Stimulated activated naive B cell treated with anti-CD40 and anti-IgM and Interleukin-4, amounts not matched to agents 10 μg/mL and 1 μg/mL and 100 μg/mL, for 72 hours (primary cell): Measurements from ENCODE around the gene ENTREP1.

Experiments
- ATAC-seq, 2 donors: fragments of 150-1000 bp; cut with Tn5 transposase; replicated peaks; 2 replicates each; pipeline ENCODE4 v1.10.0; 2021; ENCODE audit warnings: moderate library complexity in 1 of 2
- DNase-seq: peaks from one replicate; pipeline ENCODE4 v3.0.0; 2021
- H3K27ac Mint-ChIP-seq: one replicate; pipeline ENCODE4 v1.8.0; 2022; ENCODE audit warnings: mild to moderate bottlenecking, mixed read lengths
- H3K27me3 Mint-ChIP-seq, 2 donors: one replicate each; pipeline ENCODE4 v1.8.0; 2022; ENCODE audit warnings: mixed read lengths in 2 of 2
- H3K36me3 Mint-ChIP-seq, 2 donors: one replicate each; pipeline ENCODE4 v1.8.0; 2022; ENCODE audit warnings: mixed read lengths in 2 of 2, mild to moderate bottlenecking in 1 of 2
- H3K4me1 Mint-ChIP-seq, 2 donors: one replicate each; pipeline ENCODE4 v1.8.0; 2022; ENCODE audit warnings: mixed read lengths in 2 of 2, mild to moderate bottlenecking in 1 of 2
- H3K4me3 Mint-ChIP-seq, 2 donors: one replicate each; pipeline ENCODE4 v1.8.0; 2022; ENCODE audit warnings: mild to moderate bottlenecking in 2 of 2, mixed read lengths in 2 of 2, moderate library complexity in 1 of 2
- H3K9me3 Mint-ChIP-seq, 2 donors: one replicate each; pipeline ENCODE4 v1.8.0; 2022; ENCODE audit warnings: mixed read lengths in 2 of 2, mild to moderate bottlenecking in 1 of 2

Gene ENTREP1

DNA sequence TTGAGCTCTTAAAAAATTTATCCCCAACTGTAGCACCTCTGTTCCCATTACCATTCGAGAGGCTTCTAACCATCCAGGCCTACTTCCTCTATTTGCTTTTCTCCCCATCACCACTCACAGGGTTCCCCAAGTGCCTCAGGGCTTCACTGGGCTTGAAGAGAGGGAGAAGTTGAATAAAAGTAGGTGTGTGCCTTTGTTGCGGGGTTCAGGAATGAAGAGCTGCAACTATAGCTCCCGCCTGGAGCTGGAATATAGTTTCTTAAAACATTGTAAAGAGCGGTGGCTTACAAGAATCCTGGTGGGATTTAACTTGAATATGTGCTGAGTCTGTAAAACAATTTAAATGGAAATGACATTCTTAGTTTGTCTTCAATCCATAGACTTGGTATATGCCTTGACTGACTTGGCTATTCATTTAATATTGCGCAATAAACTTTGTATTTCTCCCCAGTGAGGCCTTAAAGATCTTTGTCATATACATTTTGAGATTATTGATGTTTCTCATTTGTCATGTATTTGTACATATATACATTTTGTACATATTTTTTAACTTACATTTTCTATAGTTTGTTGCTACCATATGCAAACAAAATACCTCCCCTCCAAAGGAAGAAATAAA, 7.2 kb downstream of the ENTREP1 start:
- peaks cover 12 to 17% of the 10 kb centered on the region in 2 donors for H3K27me3 Mint-ChIP-seq
- H3K27ac Mint-ChIP-seq, result no peak overlapping the region
- H3K4me3 Mint-ChIP-seq, result no peak overlapping the region
- H3K4me1 Mint-ChIP-seq, result no peaks in the 10 kb centered on the region
- no peaks in the 10 kb centered on the region for H3K9me3 Mint-ChIP-seq
- no peaks in the 10 kb centered on the region for H3K36me3 Mint-ChIP-seq
- no peak for ATAC-seq
- DNase-seq, result no peak

DNA sequence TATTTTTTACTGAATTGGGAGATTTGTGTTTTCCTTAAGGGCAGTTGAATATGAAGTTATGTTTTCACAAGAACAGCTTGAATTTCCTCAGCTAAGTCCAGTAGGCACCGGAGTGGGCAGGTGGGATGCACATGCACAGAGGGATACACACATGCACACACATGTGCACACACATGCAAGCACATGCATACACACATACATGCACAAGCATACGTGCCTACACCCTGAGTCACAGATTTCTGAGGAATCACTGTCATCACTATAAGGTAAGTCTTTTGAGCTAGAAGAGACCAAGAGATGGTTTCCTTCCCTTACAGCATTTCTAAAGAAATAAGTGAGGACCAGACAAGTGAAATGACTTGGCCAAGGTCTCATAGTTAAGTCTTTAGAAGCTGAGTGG, 8.7 kb downstream of the ENTREP1 start:
- Mint-ChIP-seq H3K36me3 (no peaks in the 10 kb centered on the region), H3K27ac (no peak overlapping the region), H3K27me3 (peaks cover 11% of the 10 kb centered on the region in 2 donors), H3K9me3 (no peaks in the 10 kb centered on the region), H3K4me3 (no peak overlapping the region), H3K4me1 (no peaks in the 10 kb centered on the region)
- ATAC-seq, result no peak
- DNase-seq, result no peak

DNA sequence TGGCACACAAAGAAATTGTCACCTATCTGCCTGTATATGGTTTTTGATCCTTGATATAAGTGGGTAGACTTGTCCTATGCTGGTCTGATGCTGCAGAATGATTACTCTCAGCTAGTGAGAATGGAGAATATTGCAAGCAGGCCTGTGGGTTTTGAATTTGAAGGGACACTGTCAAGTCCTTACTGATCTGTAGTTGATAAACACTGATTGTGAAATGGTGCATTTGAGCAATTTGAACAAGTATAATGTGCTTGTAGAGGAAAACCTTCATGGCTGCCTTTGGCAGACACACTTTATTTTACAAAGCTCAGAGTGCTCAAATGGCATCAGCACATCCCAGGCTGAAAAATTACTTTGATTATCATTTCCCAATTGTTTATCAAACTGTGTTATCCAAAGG, 9.3 kb downstream of the ENTREP1 start:
- H3K36me3 Mint-ChIP-seq, result no peaks in the 10 kb centered on the region
- no peak for DNase-seq
- H3K27ac Mint-ChIP-seq, result no peak overlapping the region
- H3K9me3 Mint-ChIP-seq, result no peaks in the 10 kb centered on the region
- H3K4me3 Mint-ChIP-seq, result no peak overlapping the region
- no peak for ATAC-seq
- peaks cover 11 to 14% of the 10 kb centered on the region in 2 donors for H3K27me3 Mint-ChIP-seq
- no peaks in the 10 kb centered on the region for H3K4me1 Mint-ChIP-seq

DNA sequence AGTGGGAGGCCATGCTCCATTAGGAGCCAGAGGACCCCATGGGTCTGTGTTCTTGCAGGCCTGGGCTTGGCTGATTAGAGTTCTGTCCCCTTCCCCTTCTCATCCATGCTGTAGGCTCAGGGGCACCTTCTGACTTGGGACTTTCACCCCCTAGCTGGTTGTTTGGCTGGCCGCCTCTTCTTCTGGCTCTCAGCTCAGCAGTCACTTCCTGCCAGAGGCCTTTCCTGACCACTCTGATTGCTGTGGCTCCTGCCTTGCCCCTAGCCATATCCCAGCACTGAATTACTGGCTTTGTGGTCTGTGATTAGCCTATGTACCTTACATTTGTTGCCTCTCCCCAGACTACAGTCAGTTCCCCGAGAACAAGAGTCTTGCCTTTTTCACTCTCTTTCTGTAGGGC, 14.6 kb downstream of the ENTREP1 start:
- no peak for DNase-seq
- no peak for ATAC-seq
- H3K27ac Mint-ChIP-seq, result peak overlapping the region; percentile 37
- H3K4me3 Mint-ChIP-seq, result no peak overlapping the region
- H3K4me1 Mint-ChIP-seq, result peaks cover 0 to 5% of the 10 kb centered on the region in 2 donors
- no peaks in the 10 kb centered on the region for H3K9me3 Mint-ChIP-seq
- H3K36me3 Mint-ChIP-seq, result no peaks in the 10 kb centered on the region
- H3K27me3 Mint-ChIP-seq, result peaks cover 20 to 27% of the 10 kb centered on the region in 2 donors

DNA sequence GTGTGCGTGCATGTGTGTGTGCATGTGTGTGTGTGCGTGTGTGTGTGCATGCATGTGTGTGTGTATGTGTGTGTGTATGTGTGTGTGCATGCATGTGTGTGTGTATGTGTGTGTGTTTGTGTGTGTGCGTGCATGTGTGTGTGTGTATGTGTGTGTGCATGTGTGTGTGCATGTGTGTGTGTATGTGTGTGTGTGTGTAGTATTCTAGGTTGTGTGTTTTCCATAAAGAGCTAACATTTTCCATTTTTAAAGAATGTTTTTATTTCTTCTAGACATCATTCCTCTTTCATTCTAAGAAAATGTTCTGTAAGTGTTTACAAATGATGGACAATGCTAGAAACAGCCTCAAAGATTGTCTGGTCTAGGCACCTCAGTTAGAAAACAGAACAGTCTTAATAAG, 15.6 kb downstream of the ENTREP1 start:
- H3K27ac Mint-ChIP-seq, result no peak overlapping the region
- no peak for DNase-seq
- H3K4me1 Mint-ChIP-seq, result peaks cover 0 to 5% of the 10 kb centered on the region in 2 donors
- H3K36me3 Mint-ChIP-seq, result no peaks in the 10 kb centered on the region
- no peaks in the 10 kb centered on the region for H3K9me3 Mint-ChIP-seq
- peaks cover 15 to 26% of the 10 kb centered on the region in 2 donors for H3K27me3 Mint-ChIP-seq
- H3K4me3 Mint-ChIP-seq, result no peak overlapping the region
- ATAC-seq, result no peak

DNA sequence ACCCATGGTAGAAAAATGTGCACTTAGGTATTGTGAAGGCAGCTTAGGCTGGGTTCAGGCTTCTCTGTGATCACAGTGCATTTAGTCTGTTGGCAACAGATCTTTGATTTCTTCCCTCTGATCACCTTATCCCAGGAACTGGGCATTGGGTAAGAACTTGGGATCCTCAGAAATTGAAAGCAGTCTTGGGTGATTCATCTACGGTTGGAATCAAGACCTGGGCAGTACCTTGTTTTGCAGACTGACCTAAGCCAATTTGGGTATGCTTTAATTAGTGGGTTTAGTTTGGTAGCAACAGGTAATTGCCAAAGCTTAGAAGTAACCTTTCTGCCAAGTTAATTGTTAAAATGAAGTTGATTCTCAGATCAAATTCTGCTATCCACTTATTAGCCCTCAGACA, 17.8 kb downstream of the ENTREP1 start:
- Mint-ChIP-seq H3K27me3 (peaks cover 15 to 25% of the 10 kb centered on the region in 2 donors), H3K9me3 (no peaks in the 10 kb centered on the region), H3K4me1 (peaks cover 0 to 5% of the 10 kb centered on the region in 2 donors), H3K36me3 (no peaks in the 10 kb centered on the region), H3K4me3 (no peak overlapping the region), H3K27ac (no peak overlapping the region)
- ATAC-seq (no peak), DNase-seq (no peak)

DNA sequence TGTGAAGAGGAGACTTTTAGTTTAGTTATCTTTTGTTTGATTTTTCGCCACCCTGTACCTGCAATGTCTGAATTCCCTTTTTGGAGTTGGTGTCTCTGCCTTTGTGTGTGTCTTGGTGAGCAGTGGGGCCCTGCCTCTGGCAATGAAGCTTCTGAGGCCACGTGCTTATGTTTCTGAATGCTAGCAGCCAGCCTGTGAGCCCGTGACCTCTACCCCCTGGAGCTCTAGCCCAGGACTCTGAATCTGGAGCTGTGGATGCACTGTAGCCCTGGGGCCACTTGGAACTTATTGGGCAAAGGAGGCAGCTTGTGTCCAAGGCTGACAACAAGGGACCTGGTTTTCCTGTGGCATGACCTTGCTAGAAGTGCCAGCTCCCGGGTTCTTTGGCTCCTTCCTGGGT, 19.4 kb downstream of the ENTREP1 start:
- DNase-seq (no peak), ATAC-seq (no peak)
- H3K9me3 Mint-ChIP-seq, result no peaks in the 10 kb centered on the region
- peaks cover 0 to 5% of the 10 kb centered on the region in 2 donors for H3K4me1 Mint-ChIP-seq
- no peaks in the 10 kb centered on the region for H3K36me3 Mint-ChIP-seq
- H3K27ac Mint-ChIP-seq, result no peak overlapping the region
- H3K4me3 Mint-ChIP-seq, result no peak overlapping the region
- H3K27me3 Mint-ChIP-seq, result peaks cover 11 to 24% of the 10 kb centered on the region in 2 donors

DNA sequence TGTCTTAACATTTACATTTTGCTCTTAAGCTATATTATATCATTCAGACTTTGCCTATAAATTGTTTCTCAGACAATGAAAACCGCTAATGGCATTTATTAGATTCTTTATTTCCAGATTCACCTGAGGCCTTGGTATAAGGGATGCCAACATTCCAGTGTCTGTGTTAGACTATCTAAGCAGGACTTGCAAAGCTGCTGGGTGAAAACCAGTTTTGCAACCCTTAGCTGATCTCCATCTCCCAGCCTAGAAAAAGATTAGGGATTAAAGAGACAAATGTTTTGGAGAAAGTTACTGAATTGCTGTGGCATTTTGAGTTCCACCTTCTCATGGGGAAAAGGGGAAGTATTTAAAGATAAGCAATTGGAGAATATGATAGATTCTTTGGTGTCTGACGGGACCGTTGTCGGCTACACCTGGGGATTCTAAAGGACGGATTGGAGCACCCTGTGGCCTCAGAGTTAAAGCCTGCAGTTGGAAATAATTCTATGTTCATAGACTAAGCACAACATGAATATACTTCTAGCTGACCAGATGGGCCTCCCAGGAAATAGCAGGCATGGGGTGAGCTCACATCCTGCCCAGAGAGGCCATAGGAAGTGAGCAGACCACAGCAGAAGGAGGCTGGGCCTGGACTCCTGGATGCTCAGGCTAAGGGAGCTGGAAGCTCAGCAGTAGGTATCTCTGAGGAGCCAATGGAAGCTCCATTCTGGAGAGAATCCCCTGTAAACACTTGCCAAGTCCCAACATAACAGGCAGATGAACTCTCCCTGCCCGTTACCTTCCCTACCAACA, 21.8 kb downstream of the ENTREP1 start:
- Mint-ChIP-seq H3K4me1 (no peaks in the 10 kb centered on the region), H3K27ac (no peak overlapping the region), H3K9me3 (peaks cover 0 to 2% of the 10 kb centered on the region in 2 donors), H3K36me3 (no peaks in the 10 kb centered on the region), H3K4me3 (no peak overlapping the region), H3K27me3 (peaks cover 0 to 18% of the 10 kb centered on the region in 2 donors)
- ATAC-seq (no peak), DNase-seq (no peak)

DNA sequence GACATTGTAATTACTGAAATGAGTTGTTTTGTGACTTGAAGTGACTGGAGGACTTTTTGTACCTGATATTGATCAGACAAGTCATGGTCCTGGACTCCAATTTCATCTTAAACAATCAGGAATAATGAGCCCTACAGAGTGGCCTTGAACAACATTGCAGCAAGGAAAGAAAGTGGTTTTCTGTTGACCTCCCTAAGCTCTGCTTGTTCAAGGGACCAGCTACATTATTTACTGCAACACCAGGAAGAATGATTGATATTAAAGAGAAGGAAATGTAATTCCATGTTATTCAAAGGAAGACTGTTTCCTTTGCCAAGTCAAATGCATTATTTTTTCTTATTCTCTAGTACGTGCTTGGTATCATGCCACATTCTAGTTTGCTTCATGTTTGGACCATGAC, 22.6 kb downstream of the ENTREP1 start:
- Mint-ChIP-seq H3K9me3 (peaks cover 0 to 2% of the 10 kb centered on the region in 2 donors), H3K27me3 (peaks cover 0 to 18% of the 10 kb centered on the region in 2 donors), H3K36me3 (no peaks in the 10 kb centered on the region), H3K4me1 (no peaks in the 10 kb centered on the region), H3K27ac (no peak overlapping the region), H3K4me3 (no peak overlapping the region)
- DNase-seq (no peak), ATAC-seq (no peak)

DNA sequence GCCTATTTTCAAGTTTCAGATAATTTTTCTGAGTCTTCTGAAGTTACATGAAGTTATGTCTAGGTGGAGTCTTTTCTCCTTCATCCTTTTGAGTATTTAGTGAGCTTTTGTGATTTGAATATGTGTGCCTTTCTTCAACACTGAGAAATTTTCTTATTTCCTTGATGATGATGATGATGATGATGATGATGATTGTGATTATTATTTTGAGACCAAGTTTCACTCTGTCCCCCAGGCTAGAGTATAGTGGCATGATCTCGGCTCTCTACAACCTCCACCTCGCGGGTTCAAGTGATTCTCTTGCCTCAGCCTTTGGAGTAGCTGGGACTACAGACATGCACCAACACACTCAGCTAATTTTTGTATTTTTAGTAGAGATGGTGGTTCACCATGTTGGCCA, 26.2 kb downstream of the ENTREP1 start:
- ATAC-seq (no peak), DNase-seq (no peak)
- peaks cover 0 to 2% of the 10 kb centered on the region in 2 donors for H3K9me3 Mint-ChIP-seq
- no peak overlapping the region for H3K4me3 Mint-ChIP-seq
- H3K27ac Mint-ChIP-seq, result no peak overlapping the region
- no peaks in the 10 kb centered on the region for H3K4me1 Mint-ChIP-seq
- H3K27me3 Mint-ChIP-seq, result peaks cover 7 to 8% of the 10 kb centered on the region in 2 donors
- no peaks in the 10 kb centered on the region for H3K36me3 Mint-ChIP-seq

DNA sequence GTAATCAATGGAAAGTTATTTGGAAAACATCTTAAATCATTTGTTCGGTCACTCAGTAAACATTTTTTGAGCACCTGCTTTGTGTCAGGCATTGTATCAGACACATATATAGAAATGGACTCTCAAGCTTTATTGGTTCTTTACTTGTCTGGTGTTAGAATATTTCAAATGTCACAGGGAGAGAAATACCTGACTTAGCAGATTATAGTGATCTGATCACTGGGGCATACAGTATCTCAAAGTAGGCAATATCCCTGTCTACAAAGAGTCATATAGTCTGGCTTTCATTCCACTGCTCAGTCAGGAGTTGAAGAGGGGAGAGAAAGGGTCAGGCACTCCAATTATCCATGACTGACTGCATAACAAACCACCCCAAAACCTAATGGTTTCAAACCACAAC, 30.2 kb downstream of the ENTREP1 start:
- DNase-seq, result no peak
- H3K36me3 Mint-ChIP-seq, result no peaks in the 10 kb centered on the region
- peaks cover 3 to 8% of the 10 kb centered on the region in 2 donors for H3K4me1 Mint-ChIP-seq
- ATAC-seq, result no peak
- H3K27ac Mint-ChIP-seq, result no peak overlapping the region
- no peak overlapping the region for H3K4me3 Mint-ChIP-seq
- peaks cover 10 to 14% of the 10 kb centered on the region in 2 donors for H3K27me3 Mint-ChIP-seq
- peaks cover 0 to 5% of the 10 kb centered on the region in 2 donors for H3K9me3 Mint-ChIP-seq

DNA sequence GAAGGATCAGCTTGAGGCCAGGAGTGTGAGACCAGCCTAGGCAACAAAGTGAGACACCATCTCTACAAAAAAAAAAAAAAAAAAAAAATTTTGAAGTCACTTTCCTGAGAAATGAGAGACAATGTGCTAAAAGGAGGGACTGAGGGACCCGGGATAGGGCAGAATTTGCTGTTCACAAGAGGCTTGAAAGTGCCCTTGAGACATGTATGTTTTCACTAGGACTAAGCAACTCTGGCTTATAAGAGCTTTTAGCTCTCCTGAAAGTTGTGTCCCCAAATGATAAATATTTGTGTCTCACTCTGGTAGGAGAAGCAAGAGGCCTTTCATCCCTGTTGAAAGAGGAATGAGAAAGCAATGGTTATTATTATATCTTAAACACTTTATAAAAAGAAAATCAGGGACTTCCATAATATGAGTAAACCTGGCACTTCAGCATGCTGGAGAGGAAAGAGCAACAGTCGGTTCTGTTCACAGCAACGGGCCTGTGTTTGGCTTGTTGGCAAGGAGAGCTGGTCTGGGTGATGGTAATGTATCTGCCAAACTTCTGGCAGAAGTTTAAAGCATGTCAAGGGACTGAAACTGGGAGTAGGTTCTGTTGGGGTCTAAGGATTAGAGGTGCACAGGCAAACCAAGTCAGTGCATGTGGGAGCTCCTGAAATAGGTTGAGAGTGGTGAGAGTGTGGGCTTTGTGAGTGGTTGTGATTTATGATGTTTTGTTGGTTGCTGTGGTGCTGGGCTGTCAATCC, 32.2 kb downstream of the ENTREP1 start:
- Mint-ChIP-seq H3K9me3 (peaks cover 0 to 4% of the 10 kb centered on the region in 2 donors), H3K4me1 (peaks cover 3 to 8% of the 10 kb centered on the region in 2 donors), H3K27ac (no peak overlapping the region), H3K36me3 (no peaks in the 10 kb centered on the region), H3K4me3 (no peak overlapping the region), H3K27me3 (peaks cover 8 to 22% of the 10 kb centered on the region in 2 donors)
- DNase-seq (no peak), ATAC-seq (no peak)

DNA sequence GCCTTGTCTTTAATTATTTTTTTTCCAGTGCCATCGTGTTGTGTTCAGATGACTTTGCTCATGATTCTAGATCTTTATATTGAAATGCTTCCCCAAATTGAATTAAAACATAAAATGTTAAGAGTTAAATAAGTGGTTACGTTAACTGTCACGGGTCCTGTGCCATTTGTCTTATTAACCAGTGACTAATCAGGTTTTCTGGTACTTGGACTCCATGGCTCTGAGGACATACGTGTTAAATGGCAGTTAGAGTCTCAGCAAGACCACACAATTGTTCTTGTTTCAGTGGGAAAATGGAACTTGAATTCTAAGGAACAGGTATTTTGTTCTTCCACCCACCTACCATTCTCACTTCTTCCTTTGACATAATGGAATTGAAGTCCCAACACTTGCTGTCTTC, 32.8 kb downstream of the ENTREP1 start:
- Mint-ChIP-seq H3K4me1 (peaks cover 3 to 8% of the 10 kb centered on the region in 2 donors), H3K27me3 (peaks cover 8 to 22% of the 10 kb centered on the region in 2 donors), H3K9me3 (peaks cover 0 to 4% of the 10 kb centered on the region in 2 donors), H3K36me3 (no peaks in the 10 kb centered on the region), H3K4me3 (no peak overlapping the region), H3K27ac (no peak overlapping the region)
- ATAC-seq, result no peak
- DNase-seq, result no peak

DNA sequence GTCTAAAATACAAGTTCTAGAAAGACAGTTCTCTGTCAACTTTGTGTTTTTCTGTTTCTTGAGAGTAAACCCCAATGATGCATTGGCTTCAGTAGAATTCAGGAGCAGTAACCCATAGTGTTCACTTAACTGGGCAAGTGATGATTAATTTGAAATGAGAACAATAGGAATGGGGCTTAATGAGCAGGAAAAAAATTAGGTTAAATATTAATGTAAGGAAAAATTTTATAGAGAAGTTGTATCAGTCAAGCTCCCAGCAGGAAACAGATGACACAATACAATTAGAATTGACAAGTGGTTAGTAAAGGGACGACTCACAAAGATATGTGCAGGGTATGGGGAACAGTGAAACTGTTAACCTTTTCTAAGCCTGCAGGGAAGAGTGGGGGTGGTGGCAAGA, 38.2 kb downstream of the ENTREP1 start:
- peaks cover 0 to 3% of the 10 kb centered on the region in 2 donors for H3K4me1 Mint-ChIP-seq
- H3K36me3 Mint-ChIP-seq, result no peaks in the 10 kb centered on the region
- peaks cover 0 to under 1% of the 10 kb centered on the region in 2 donors for H3K9me3 Mint-ChIP-seq
- no peak for ATAC-seq
- no peak for DNase-seq
- H3K27ac Mint-ChIP-seq, result no peak overlapping the region
- H3K27me3 Mint-ChIP-seq, result peaks cover 11 to 29% of the 10 kb centered on the region in 2 donors
- H3K4me3 Mint-ChIP-seq, result no peak overlapping the region
